ENCODE measurements around the gene NT5DC2. TPM values are rescaled to one million over a fixed set of nuclear protein-coding genes. Genes with fewer than 3 reads are reported as not detected.

The NT5DC2 gene

GRCh38 chr3:52479037-52479876 is 54.4 kb downstream of the NT5DC2 start:
- Histone ChIP-seq H3K4me3 (ENCODE audit: low read length) (no peak overlapping the region), H3K4me2 (ENCODE audit: low read length) (no peak overlapping the region), H3K9ac (ENCODE audit: low read depth, low read length) (no peak overlapping the region), H3K36me3 (ENCODE audit: insufficient read depth, low read length) (peaks cover 89% of the 10 kb centered on the region), H3K4me1 (ENCODE audit: control insufficient read depth, insufficient read depth, low read length) (no peaks in the 10 kb centered on the region), H3K9me3 (replicated peaks; ENCODE audit: low read length) (no peaks in the 10 kb centered on the region), H3K27me3 (ENCODE audit: control insufficient read depth, insufficient read depth, low read length) (no peaks in the 10 kb centered on the region)

- H3K4me2 ChIP-seq (ENCODE audit: low read length): no peak overlapping the region
Observed at GRCh38 chr3:52477796-52478095, 55.9 kb downstream of the NT5DC2 start.

GRCh38 chr3:52477076-52477795 is 56.4 kb downstream of the NT5DC2 start:
- Histone ChIP-seq H3K4me2 (ENCODE audit: low read length) (no peak overlapping the region), H3K4me1 (ENCODE audit: control insufficient read depth, insufficient read depth, low read length) (no peaks in the 10 kb centered on the region), H3K9ac (ENCODE audit: low read depth, low read length) (no peak overlapping the region), H3K4me3 (ENCODE audit: low read length) (no peak overlapping the region), H3K36me3 (ENCODE audit: insufficient read depth, low read length) (peaks cover 93% of the 10 kb centered on the region), H3K27me3 (ENCODE audit: control insufficient read depth, insufficient read depth, low read length) (no peaks in the 10 kb centered on the region), H3K9me3 (replicated peaks; ENCODE audit: low read length) (no peaks in the 10 kb centered on the region)

More at GRCh38 chr3:52477796-52478095, 55.9 kb downstream of the NT5DC2 start:
- no peak overlapping the region for H3K9ac ChIP-seq (ENCODE audit: low read depth, low read length)
- H3K36me3 ChIP-seq (ENCODE audit: insufficient read depth, low read length): peaks cover 93% of the 10 kb centered on the region
- no peaks in the 10 kb centered on the region for H3K9me3 ChIP-seq (replicated peaks; ENCODE audit: low read length)
- H3K4me1 ChIP-seq (ENCODE audit: control insufficient read depth, insufficient read depth, low read length): no peaks in the 10 kb centered on the region
- no peak overlapping the region for H3K4me3 ChIP-seq (ENCODE audit: low read length)
- no peaks in the 10 kb centered on the region for H3K27me3 ChIP-seq (ENCODE audit: control insufficient read depth, insufficient read depth, low read length)

Small RNA genes within 50 kb of the gene (small RNA-seq; reads per million reads assigned to genes)
- not detected for gene RNU6-856P
- not detected for gene RNU6ATAC16P

Data from skeletal muscle satellite cell (primary cell).